Measurements from ENCODE around the gene ST6GALNAC1.

The ST6GALNAC1 gene

DNA sequence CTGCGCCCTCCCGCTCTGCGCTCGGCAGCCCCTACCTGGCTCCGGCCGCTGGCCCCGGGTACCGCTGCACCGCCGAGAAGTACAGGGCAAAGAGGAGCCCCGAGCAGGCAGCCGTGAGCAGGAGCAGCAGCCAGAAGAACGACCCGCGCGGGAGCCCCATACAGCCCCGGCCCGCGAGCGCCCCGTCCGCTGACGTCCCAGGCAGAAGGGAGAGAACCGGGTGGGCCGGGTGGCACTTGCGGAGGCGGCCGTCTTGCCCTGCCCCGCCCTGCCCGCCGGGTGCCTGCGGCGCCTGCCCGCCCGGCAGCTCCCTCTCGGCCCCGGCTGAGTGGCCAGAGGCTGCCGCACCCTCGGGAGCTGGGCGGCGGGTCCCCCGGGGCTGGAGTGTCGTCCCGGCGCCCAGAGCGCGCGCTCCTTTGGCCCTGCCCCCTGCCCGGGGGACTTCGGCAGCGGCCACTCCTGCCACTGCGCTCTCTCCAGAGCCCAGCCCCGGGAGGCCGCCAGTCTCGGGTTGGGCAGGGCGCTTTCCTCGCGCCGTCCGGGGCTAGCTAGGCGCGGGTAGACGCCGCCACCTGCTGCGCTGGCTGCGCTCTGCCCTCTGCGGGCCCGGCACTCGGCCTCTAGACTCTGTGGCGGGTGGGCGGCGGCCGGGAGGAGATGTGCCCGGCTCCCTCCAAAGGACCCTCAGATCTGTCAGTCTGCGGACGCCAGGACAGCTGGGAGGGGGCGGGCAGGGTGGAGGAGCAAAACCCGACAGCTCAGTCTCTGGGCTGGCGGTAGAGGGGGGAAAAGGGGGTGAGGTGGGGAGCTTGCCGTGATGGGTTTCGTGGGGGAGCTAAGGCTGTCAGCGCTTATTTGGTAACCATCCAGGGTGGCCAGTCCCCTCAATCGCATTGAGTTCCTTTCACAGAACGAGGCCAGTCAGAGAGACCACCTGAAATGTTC lies 57.6 kb downstream of the ST6GALNAC1 start, which contains the start of gene ST6GALNAC2:
ST6GALNAC2 (minus strand) TSS at position 212 of the 945 bp plus-strand sequence; CDS start at position 160, 52 bp downstream.
- Histone ChIP-seq H3K4me3 (ENCODE audit: low read depth, low read length, poor library complexity, severe bottlenecking) (no peak within 1 kb of the TSS), H3K79me2 (ENCODE audit: insufficient read depth, low read length) (no peaks in the 10 kb centered on the region), H3K9ac (ENCODE audit: low read length) (no peak within 1 kb of the TSS), H3F3A (ENCODE audit: insufficient read depth, low read length) (no peaks in the 10 kb centered on the region), H3K36me3 (ENCODE audit: insufficient read depth, low read length) (no peaks in the 10 kb centered on the region; the same call in 1 of the 2 replicates), H3K27ac (ENCODE audit: low read depth, low read length, poor library complexity, severe bottlenecking) (no peak within 1 kb of the TSS), H2AFZ (ENCODE audit: low read length) (no peak within 1 kb of the TSS), H3K9me2 (ENCODE audit: low read depth, low read length) (no peaks in the 10 kb centered on the region), H3K27me3 (ENCODE audit: insufficient read depth, low read length) (no peaks in the 10 kb centered on the region; the same call in 1 of the 2 replicates), H3K4me1 (ENCODE audit: insufficient read depth, low read length, severe bottlenecking) (no peaks in the 10 kb centered on the region), H3K4me2 (ENCODE audit: low read length) (no peak within 1 kb of the TSS), H3K9me3 (ENCODE audit: low read length) (no peaks in the 10 kb centered on the region), H4K20me1 (ENCODE audit: insufficient read depth, low read length) (no peaks in the 10 kb centered on the region)
- TF ChIP-seq, protein P1, sequence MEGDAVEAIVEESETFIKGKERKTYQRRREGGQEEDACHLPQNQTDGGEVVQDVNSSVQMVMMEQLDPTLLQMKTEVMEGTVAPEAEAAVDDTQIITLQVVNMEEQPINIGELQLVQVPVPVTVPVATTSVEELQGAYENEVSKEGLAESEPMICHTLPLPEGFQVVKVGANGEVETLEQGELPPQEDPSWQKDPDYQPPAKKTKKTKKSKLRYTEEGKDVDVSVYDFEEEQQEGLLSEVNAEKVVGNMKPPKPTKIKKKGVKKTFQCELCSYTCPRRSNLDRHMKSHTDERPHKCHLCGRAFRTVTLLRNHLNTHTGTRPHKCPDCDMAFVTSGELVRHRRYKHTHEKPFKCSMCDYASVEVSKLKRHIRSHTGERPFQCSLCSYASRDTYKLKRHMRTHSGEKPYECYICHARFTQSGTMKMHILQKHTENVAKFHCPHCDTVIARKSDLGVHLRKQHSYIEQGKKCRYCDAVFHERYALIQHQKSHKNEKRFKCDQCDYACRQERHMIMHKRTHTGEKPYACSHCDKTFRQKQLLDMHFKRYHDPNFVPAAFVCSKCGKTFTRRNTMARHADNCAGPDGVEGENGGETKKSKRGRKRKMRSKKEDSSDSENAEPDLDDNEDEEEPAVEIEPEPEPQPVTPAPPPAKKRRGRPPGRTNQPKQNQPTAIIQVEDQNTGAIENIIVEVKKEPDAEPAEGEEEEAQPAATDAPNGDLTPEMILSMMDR (IDR thresholded peaks at IDR 0.05; ENCODE audit: low read length) = no peak
- TF ChIP-seq EZH2 (IDR thresholded peaks at IDR 0.05; ENCODE audit: borderline replicate concordance, low read length) = no peak

DNA sequence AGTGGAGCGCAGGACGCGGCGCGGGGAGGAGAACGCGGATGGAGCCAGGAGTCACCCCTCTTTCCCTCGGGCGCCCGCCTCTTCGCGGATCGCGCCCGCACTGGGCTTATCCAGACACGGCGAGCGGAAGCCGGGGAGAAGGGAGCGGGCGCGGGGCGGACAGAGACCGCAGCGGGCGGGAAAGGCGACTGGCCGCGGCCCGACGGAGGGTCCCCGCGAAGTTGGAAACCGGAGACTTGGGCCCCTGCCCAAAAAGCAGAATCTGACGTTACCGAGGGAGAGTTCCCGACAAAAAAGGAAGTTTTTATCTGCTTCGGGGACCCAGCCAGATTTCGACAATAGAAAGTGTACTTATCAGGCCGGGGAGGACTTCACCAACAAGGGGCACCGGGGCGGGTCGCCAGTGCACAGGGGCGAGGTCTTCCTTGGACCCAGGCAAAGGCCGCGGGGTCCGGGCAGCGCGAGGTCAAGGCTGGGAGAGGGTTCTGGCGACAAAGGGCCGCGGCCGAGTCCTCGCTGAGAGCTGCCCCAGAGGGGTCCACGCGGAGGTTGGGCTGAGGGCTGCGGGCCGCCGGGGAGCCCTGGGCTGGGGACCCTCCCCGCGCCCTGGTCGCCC lies 58.4 kb downstream of the ST6GALNAC1 start:
- TF ChIP-seq EZH2 (IDR thresholded peaks at IDR 0.05; ENCODE audit: borderline replicate concordance, low read length) = no peak
- TF ChIP-seq, protein P1 (IDR thresholded peaks at IDR 0.05; ENCODE audit: low read length) = no peak
- Histone ChIP-seq H3K4me3 (ENCODE audit: low read depth, low read length, poor library complexity, severe bottlenecking) (no peak overlapping the region), H3K27me3 (ENCODE audit: insufficient read depth, low read length) (no peaks in the 10 kb centered on the region; the same call in 1 of the 2 replicates), H3K27ac (ENCODE audit: low read depth, low read length, poor library complexity, severe bottlenecking) (no peak overlapping the region), H3F3A (ENCODE audit: insufficient read depth, low read length) (no peaks in the 10 kb centered on the region), H2AFZ (ENCODE audit: low read length) (no peak overlapping the region), H3K4me2 (ENCODE audit: low read length) (no peak overlapping the region), H3K79me2 (ENCODE audit: insufficient read depth, low read length) (no peaks in the 10 kb centered on the region), H3K4me1 (ENCODE audit: insufficient read depth, low read length, severe bottlenecking) (no peaks in the 10 kb centered on the region), H3K36me3 (ENCODE audit: insufficient read depth, low read length) (no peaks in the 10 kb centered on the region; the same call in 1 of the 2 replicates), H3K9me2 (ENCODE audit: low read depth, low read length) (no peaks in the 10 kb centered on the region), H3K9ac (ENCODE audit: low read length) (no peak overlapping the region), H3K9me3 (ENCODE audit: low read length) (no peaks in the 10 kb centered on the region), H4K20me1 (ENCODE audit: insufficient read depth, low read length) (no peaks in the 10 kb centered on the region)

DNA sequence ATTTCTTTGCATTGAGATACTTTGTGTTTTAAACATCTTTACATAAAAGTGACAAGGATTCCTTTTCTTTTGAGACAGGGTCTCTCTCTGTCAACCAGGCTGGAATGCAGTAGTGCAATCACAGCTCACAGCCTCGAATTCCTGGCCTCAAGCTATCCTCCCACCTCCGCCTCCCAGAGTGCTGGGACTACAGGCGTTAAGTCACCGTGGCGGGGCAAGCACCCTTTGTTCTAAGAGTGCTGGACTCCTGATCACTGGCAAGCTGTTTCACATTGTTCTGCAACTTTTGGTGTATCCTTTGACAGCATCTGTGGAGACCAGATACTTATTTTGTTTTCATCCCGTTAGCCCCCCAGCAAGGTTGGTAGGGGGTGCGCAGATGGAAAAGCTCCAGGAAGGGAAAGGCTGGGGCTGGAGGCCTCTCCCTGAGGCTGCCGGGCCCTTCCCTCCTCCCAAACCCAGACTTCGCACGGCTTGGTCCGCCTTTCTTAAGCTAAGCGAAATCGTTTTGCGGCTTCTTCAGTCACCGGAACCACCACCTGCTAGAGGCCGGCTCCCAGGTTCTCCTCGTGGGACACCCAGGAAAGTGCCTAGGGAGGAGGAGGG lies 59.0 kb downstream of the ST6GALNAC1 start:
- Histone ChIP-seq H3K4me1 (ENCODE audit: insufficient read depth, low read length, severe bottlenecking) (no peaks in the 10 kb centered on the region), H3K9ac (ENCODE audit: low read length) (no peak overlapping the region), H3K4me3 (ENCODE audit: low read depth, low read length, poor library complexity, severe bottlenecking) (no peak overlapping the region), H3K4me2 (ENCODE audit: low read length) (no peak overlapping the region), H3K9me3 (ENCODE audit: low read length) (no peaks in the 10 kb centered on the region), H3F3A (ENCODE audit: insufficient read depth, low read length) (no peaks in the 10 kb centered on the region), H2AFZ (ENCODE audit: low read length) (no peak overlapping the region), H3K36me3 (ENCODE audit: insufficient read depth, low read length) (no peaks in the 10 kb centered on the region; the same call in 1 of the 2 replicates), H3K79me2 (ENCODE audit: insufficient read depth, low read length) (no peaks in the 10 kb centered on the region), H4K20me1 (ENCODE audit: insufficient read depth, low read length) (no peaks in the 10 kb centered on the region), H3K27me3 (ENCODE audit: insufficient read depth, low read length) (peaks cover 3% of the 10 kb centered on the region; the same call in 1 of the 2 replicates), H3K9me2 (ENCODE audit: low read depth, low read length) (no peaks in the 10 kb centered on the region), H3K27ac (ENCODE audit: low read depth, low read length, poor library complexity, severe bottlenecking) (no peak overlapping the region)
- TF ChIP-seq, protein P1 (IDR thresholded peaks at IDR 0.05; ENCODE audit: low read length) = no peak
- TF ChIP-seq EZH2 (IDR thresholded peaks at IDR 0.05; ENCODE audit: borderline replicate concordance, low read length) = no peak

Data from OCI-LY1 (cell line).